Memory B cell (primary cell): Measurements from ENCODE around the gene PIGU.
A peak's percentile ranks its signal among the peaks of the same experiment; 100 is the strongest.

Source experiments
- ATAC-seq: fragments of 150-1000 bp; cut with Tn5 transposase; 2 replicates; pipeline ENCODE4 v1.10.0; 2021; ENCODE audit warnings: low read depth, mild to moderate bottlenecking, moderate library complexity
- DNase-seq, 2 donors: peaks; one replicate each; pipeline ENCODE4 v3.0.0; 2022; ENCODE audit warnings: low spot score in 2 of 2
- H3K27ac Mint-ChIP-seq: one replicate; pipeline ENCODE4 v1.8.0; 2022; ENCODE audit warnings: mild to moderate bottlenecking, moderate library complexity, mixed read lengths
- H3K27me3 Mint-ChIP-seq: one replicate; pipeline ENCODE4 v1.8.0; 2022; ENCODE audit warnings: mixed read lengths
- H3K36me3 Mint-ChIP-seq: one replicate; pipeline ENCODE4 v1.8.0; 2022; ENCODE audit warnings: mild to moderate bottlenecking, mixed read lengths
- H3K4me1 Mint-ChIP-seq: one replicate; pipeline ENCODE4 v1.8.0; 2022; ENCODE audit warnings: mixed read lengths
- H3K4me3 Mint-ChIP-seq: one replicate; pipeline ENCODE4 v1.8.0; 2022; ENCODE audit warnings: mild to moderate bottlenecking, moderate library complexity, mixed read lengths
- H3K9me3 Mint-ChIP-seq: one replicate; pipeline ENCODE4 v1.8.0; 2022; ENCODE audit warnings: mixed read lengths

Gene PIGU

DNA sequence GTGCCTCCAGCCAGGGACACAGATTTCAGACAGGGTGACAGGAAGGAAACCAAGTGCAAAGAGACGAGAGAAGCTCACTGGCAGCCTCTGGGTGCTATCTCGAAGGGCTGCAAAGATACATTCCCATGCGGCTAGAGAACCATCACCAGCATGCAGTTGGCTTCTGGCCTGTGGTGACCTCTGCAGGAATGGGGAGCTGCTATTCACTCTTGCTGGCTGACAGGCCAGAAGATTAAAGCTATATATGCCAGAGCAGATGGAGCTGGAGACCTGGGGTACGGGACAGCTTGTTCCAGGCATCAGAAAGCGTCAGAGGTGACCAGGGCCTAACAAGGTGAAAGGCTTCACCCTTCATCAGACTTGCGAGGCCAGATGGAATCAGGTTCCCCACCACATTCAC lies 98.4 kb downstream of the PIGU start:
- ATAC-seq = no peak
- Mint-ChIP-seq H3K4me1 (peaks cover 23% of the 10 kb centered on the region), H3K9me3 (peaks cover 3% of the 10 kb centered on the region), H3K4me3 (no peak overlapping the region), H3K36me3 (peaks cover 18% of the 10 kb centered on the region), H3K27ac (peak overlapping the region; percentile 69), H3K27me3 (no peaks in the 10 kb centered on the region)
- no peak for DNase-seq

DNA sequence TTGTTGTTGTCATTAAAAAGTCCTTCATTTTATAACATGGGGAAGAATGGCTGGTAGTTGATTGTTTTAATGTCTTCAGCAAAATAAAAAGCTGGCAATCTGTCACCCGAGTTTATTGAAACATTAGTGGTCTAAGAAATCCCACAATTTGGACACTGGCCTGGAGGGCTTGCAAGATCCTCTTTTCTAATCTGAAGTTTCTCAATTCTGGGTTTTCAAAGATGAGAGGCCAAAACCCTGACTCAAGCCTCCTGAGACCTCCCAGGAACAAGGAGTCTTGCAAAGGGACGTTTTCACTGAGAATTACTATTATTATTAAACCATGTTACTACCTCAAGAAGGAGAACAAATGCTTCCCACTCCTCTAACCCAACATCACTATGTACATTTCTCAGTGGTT lies 98.9 kb downstream of the PIGU start:
- H3K4me1 Mint-ChIP-seq = peaks cover 23% of the 10 kb centered on the region
- peaks cover 3% of the 10 kb centered on the region for H3K9me3 Mint-ChIP-seq
- peaks cover 22% of the 10 kb centered on the region for H3K36me3 Mint-ChIP-seq
- no peak for ATAC-seq
- H3K4me3 Mint-ChIP-seq = no peak overlapping the region
- peak overlapping the region; percentile 69 for H3K27ac Mint-ChIP-seq
- DNase-seq = no peak
- no peaks in the 10 kb centered on the region for H3K27me3 Mint-ChIP-seq

DNA sequence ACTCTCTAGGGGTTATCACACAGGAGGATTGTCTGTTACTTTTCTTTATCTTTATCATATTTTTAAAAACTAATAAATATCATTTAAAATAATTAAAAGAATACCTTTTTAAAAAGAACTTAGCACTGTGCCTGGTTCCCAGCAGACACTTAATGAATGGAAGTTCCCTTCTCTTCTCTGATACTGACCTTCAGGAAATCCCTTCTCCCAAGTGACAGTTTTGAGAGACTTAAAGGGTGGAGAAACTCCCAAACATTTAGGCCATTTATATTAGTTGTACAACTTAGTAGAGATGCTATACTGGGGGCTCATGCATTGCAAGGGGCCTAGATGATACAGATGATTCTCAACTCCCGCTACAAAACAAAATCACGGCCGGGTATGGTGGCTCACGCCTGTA lies 99.8 kb downstream of the PIGU start:
- H3K27me3 Mint-ChIP-seq = no peaks in the 10 kb centered on the region
- peaks cover 3% of the 10 kb centered on the region for H3K9me3 Mint-ChIP-seq
- ATAC-seq (no peak), DNase-seq (no peak)
- H3K4me1 Mint-ChIP-seq = peaks cover 21% of the 10 kb centered on the region
- H3K27ac Mint-ChIP-seq = no peak overlapping the region
- peaks cover 20% of the 10 kb centered on the region for H3K36me3 Mint-ChIP-seq
- no peak overlapping the region for H3K4me3 Mint-ChIP-seq

DNA sequence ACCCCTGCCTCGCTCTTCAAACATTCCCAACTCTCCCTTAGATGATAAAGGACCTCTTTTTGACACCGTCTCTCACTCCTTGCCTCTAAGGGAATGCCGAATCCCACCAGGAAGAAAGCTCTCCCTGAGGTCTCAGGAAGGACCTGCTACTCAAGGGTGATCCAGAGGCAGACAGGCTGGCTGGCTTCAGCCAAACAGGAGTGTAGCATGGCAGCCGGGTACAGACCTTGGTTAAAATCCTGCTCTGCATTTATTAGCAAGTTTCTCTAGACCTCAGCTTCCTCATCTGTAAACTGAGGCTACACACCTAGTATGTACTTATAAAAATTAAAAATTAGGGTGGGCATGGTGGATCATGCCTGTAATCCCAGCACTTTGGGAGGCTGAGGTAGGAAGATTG lies 101.1 kb downstream of the PIGU start:
- H3K27me3 Mint-ChIP-seq = no peaks in the 10 kb centered on the region
- no peak overlapping the region for H3K27ac Mint-ChIP-seq
- H3K4me3 Mint-ChIP-seq = no peak overlapping the region
- DNase-seq (no peak), ATAC-seq (no peak)
- H3K4me1 Mint-ChIP-seq = peaks cover 21% of the 10 kb centered on the region
- H3K36me3 Mint-ChIP-seq = peaks cover 20% of the 10 kb centered on the region
- no peaks in the 10 kb centered on the region for H3K9me3 Mint-ChIP-seq

DNA sequence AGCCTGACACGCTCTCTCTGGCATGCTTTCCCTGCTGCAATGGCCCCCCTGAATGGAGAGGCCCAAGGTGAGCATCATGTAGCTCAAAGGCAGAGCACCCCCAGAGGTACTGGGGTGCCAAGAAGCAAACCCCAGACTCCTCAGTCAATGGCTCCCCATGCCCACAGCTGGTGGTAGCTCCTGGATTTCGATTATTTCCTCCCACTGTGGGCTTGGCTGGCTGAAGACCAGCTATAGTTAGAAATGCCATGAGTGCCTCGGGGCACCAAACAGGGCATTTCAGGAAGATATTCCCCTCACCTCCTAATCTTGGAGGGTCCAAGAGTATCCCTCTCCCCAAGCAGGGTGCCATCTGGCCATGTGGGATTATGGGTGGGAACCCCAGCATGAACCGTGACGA lies 101.6 kb downstream of the PIGU start:
- ATAC-seq = no peak
- Mint-ChIP-seq H3K4me3 (no peak overlapping the region), H3K36me3 (peaks cover 16% of the 10 kb centered on the region), H3K27me3 (no peaks in the 10 kb centered on the region), H3K27ac (no peak overlapping the region), H3K9me3 (no peaks in the 10 kb centered on the region), H3K4me1 (peaks cover 16% of the 10 kb centered on the region)
- no peak for DNase-seq

DNA sequence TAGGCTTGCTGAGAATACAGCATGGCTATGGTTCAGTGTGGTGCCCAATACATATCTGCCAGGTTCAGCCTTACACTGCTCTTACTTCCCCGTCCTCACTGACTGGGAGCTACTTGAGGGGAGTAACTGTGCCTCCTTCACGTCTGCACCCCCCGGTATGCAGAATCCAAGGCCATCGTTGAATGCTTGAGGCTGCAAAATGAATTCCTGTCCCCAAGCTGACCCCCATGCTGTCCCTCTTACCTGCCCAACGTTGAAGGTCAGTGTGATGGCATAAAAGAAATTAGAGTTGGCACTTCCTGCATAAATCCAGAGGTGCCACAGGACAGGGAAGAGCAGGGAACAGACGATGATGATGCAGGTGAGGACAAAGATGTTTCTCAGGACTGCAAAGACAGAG lies 102.0 kb downstream of the PIGU start:
- ATAC-seq (no peak), DNase-seq (no peak)
- no peaks in the 10 kb centered on the region for H3K27me3 Mint-ChIP-seq
- H3K4me3 Mint-ChIP-seq = no peak overlapping the region
- H3K36me3 Mint-ChIP-seq = peaks cover 16% of the 10 kb centered on the region
- no peaks in the 10 kb centered on the region for H3K9me3 Mint-ChIP-seq
- peaks cover 12% of the 10 kb centered on the region for H3K4me1 Mint-ChIP-seq
- H3K27ac Mint-ChIP-seq = no peak overlapping the region

DNA sequence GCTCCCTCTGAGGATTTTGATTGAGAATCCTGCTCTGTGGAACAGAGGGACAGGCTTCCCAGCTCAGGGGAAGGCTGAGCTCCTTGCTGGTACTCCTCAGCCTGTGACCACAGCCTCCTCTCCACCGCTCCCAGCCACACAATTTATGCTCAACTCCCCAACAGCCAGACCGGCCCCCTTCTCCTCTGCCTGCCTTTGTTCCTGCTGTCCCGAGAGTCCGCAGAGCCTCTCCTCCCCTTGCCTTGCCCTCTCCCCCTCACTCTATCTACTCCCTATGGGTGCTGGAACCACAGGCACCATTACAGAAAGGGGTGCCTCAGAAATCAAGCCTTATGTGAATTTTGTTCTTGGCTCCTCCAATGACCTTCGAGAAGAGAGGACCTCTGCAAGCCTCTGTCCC lies 102.5 kb downstream of the PIGU start:
- Mint-ChIP-seq H3K36me3 (peaks cover 16% of the 10 kb centered on the region), H3K4me3 (no peak overlapping the region), H3K27ac (no peak overlapping the region), H3K9me3 (no peaks in the 10 kb centered on the region), H3K27me3 (no peaks in the 10 kb centered on the region), H3K4me1 (peaks cover 8% of the 10 kb centered on the region)
- ATAC-seq (no peak), DNase-seq (no peak)

DNA sequence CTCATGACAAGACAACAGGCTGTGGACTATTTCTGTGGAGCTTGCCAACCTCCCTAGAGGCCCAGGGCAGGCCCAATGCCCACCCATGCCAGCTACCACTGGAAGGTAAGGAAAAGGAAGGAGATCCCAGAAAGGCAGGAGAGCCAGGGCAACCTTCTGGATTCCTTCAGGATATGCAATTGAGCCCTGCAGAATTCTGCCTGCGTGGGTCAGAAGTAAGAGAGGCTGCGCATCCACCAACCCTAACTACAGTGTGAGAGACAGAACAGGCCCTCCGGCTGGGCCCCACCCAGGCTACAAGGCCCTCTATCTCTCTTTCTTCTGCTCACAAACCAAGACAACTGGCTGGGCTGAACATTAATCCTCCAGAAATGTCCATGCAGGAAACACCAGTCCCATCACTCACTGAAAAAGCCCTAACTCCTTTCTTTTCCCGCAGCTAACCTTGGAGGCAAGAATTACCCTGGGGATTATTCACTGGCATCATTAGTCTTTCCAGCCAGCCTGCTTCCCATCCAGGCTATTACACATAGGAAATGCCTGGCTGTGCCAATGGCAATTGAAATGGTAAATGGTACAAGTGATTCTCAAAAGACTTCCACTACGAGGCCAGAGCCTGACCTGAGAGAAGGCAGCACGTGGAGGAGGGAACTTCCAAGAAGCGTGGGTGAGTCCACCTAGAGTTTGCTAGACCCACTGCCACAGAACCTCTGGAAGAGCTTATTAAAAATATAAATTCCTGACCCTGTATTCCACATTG lies 103.2 kb downstream of the PIGU start:
- H3K4me1 Mint-ChIP-seq = peaks cover 7% of the 10 kb centered on the region
- H3K4me3 Mint-ChIP-seq = no peak overlapping the region
- no peak for DNase-seq
- H3K27ac Mint-ChIP-seq = no peak overlapping the region
- no peaks in the 10 kb centered on the region for H3K9me3 Mint-ChIP-seq
- H3K27me3 Mint-ChIP-seq = no peaks in the 10 kb centered on the region
- H3K36me3 Mint-ChIP-seq = peaks cover 16% of the 10 kb centered on the region
- no peak for ATAC-seq

DNA sequence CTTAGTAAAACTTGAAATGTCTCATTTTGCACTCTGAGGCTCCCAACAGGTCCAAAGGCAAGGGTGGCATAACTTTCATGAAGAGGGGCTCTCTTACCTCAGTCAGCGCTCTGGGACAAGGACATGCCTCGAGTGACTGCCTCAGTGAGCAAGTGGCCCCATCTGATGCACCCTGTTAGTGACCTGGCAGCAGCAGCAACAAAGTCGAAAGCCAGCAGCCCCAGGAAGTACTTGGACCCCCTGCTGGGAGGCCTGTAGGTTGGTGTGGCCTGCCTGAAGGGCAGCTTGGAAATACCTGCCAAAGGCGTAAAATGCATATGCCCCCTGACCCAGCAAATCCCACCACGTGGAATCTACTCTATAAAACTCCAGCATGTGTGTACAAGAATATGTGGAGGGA lies 105.1 kb downstream of the PIGU start:
- Mint-ChIP-seq H3K4me1 (peaks cover 4% of the 10 kb centered on the region), H3K9me3 (no peaks in the 10 kb centered on the region), H3K27me3 (no peaks in the 10 kb centered on the region), H3K4me3 (no peak overlapping the region), H3K36me3 (peaks cover 18% of the 10 kb centered on the region), H3K27ac (no peak overlapping the region)
- DNase-seq (no peak), ATAC-seq (no peak)

DNA sequence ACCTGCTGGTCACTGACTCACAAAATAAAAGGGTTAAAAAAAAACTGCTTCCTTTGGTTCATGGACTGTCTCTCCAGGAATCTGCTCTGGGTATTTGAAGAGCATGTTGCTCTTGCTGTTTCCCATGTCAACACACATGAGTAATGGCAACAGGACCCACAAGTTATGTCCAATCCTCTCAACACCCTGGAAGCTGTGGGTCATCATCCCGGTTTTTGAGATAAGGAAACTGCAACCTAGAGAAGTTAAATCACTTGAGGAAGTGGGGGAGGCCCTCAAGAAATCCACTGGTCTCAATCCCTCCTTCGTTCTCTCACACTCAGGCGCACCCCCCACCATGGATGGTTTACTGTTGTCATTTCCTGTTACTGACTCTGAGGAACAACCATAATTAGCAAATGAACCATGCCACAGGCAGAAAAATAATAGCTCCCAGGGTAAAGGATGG lies 106.0 kb downstream of the PIGU start:
- H3K27me3 Mint-ChIP-seq = no peaks in the 10 kb centered on the region
- DNase-seq = no peak
- peaks cover 18% of the 10 kb centered on the region for H3K36me3 Mint-ChIP-seq
- no peak overlapping the region for H3K4me3 Mint-ChIP-seq
- no peak for ATAC-seq
- no peaks in the 10 kb centered on the region for H3K9me3 Mint-ChIP-seq
- H3K4me1 Mint-ChIP-seq = peaks cover 4% of the 10 kb centered on the region
- no peak overlapping the region for H3K27ac Mint-ChIP-seq

DNA sequence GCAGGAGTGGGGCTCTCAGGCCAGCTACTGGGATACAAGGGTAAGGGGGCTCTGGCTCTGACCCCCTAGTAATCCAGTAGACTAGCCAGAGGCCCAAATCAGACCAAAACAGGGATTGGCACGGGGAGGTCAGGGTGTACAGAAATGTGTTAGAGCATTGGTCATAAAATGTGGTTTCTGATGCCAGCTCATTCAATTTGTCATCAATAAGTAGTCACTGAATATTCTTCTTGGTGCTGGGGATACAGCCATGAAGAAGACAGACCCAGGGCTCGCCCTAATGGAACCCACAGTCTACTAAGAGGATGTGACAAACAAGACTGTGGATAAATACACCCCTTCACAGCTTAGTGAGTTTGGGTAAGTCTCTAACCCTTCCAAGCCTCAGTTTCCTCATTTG lies 107.3 kb downstream of the PIGU start:
- H3K4me3 Mint-ChIP-seq = no peak overlapping the region
- H3K36me3 Mint-ChIP-seq = peaks cover 15% of the 10 kb centered on the region
- no peaks in the 10 kb centered on the region for H3K9me3 Mint-ChIP-seq
- H3K4me1 Mint-ChIP-seq = peaks cover 8% of the 10 kb centered on the region
- no peaks in the 10 kb centered on the region for H3K27me3 Mint-ChIP-seq
- DNase-seq (no peak), ATAC-seq (no peak)
- no peak overlapping the region for H3K27ac Mint-ChIP-seq

DNA sequence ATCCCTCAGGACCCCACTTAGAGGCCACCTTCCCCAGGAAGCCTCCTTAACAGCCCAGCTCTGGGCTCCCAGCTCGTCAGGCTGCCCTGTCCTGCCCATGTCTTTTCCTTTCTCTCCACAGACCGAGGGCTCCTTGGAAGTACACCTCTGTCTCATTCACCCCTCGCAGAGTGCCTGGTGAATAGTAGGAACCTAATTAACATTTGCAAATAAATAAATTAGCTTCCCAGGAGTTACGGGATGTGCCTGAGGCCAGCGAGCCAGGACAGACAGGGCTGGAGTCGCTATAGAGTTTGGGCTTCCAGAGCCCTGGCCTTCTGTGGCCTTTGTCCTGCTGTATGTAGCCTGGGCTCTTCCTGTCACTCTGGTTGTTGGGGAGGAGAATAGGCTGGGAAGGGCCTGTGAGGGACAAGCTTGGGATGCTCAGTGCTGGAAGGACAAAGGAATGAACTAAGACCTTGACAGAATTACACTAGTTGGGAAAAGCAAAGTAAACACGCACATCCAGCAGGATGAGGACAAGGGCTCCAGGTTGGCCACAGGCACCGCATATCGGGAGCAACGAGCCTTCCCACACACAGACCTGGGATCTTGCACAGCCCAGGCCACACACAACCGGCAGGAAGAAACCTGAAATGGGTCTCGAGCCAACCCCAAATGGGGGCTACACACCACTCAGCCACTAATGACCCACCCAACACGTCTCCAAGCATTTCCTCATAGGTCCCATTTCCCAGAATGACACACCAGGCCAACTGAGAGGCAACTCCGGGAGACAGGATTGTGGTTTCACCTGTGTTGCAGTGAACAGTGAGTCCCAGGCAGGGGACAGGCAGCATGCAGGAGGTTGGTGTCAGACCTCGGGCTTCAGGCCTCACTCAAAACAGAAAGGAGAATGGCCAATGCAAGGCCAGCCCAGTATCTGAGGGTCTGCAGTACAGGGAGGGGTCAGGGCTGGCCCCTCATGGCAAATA lies 108.7 kb downstream of the PIGU start:
- Mint-ChIP-seq H3K27me3 (no peaks in the 10 kb centered on the region), H3K27ac (peak overlapping the region; percentile 11), H3K36me3 (peaks cover 8% of the 10 kb centered on the region), H3K9me3 (no peaks in the 10 kb centered on the region), H3K4me3 (no peak overlapping the region), H3K4me1 (peaks cover 8% of the 10 kb centered on the region)
- ATAC-seq = no peak
- DNase-seq = no peak

DNA sequence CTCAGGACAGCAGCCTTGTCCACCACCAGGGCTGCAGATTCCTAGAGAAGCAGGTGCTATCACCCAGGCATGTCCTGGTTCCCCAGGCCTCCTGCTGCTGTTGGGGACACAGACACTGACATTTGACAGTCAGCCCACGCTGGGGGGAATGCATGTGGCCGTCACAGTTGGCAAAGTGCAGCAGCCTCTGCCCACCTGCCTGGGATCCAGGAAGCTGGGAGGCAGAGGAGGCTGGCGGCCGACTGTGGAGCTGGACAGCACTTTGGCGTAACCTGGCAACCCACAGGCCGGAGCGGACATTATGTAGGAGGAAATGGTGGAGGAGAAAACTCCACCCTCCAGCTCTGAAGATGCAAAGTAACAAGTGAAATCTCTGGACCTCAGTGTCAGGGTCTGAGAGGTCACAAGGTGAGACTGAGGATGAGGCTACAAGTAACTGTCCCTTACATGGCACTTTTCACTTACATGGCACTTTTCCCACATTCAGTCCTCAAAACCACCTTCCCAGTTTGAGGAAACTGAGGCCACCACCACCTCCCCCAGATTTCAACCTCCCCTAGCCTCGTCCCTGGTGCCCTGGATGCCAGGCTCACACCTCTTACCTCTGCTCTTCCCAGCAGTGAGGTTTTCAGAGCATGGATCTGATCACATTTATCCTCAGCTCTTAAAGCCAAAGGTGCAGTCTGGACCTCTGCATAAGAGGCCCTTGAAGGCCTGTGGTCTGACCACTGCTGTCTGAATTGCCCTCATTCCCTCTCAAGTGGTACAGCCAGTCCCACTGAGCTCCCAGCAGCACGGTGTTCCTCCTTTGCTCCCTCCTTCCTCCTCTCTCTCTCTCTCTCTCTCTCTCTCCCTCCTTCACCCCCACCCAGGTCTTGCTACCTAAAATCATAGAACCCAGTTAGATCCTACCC lies 109.7 kb downstream of the PIGU start:
- Mint-ChIP-seq H3K36me3 (peaks cover 7% of the 10 kb centered on the region), H3K9me3 (no peaks in the 10 kb centered on the region), H3K4me3 (no peak overlapping the region), H3K27ac (peak overlapping the region; percentile 11), H3K4me1 (peaks cover 8% of the 10 kb centered on the region), H3K27me3 (no peaks in the 10 kb centered on the region)
- no peak for ATAC-seq
- no peak for DNase-seq
